ENCODE results near the gene PYGB.

The PYGB gene

DNA sequence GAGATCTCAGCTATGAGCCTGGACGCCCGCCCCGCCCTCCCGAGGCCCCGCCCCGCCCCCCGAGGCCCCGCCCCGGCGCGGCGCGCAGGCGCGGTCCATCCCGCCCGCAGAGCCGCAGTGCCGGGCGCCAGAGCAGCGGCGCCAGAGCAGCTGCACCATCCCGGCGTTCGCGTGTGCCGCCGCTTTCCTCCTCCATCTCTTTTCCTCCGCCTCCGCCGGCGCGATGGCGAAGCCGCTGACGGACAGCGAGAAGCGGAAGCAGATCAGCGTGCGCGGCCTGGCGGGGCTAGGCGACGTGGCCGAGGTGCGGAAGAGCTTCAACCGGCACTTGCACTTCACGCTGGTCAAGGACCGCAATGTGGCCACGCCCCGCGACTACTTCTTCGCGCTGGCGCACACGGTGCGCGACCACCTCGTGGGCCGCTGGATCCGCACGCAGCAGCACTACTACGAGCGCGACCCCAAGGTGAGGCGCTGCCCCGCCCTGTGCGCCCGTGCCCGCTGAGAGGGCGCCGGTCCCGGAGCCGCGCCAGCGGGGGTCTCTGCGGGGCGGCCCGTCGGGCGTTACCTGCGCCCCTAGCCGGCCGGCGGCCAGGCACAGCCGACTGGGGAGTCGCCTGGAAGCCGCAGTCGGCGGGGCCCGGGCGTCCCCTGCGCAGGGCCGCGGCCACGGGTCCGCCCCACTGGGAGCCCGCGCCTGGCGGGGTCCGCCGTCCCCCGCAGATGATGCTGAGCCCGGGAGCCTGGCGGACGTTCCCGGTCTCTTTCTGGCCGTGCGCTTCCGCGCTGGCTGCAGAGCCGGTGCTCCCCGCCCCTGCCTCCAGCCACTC, at the start of gene PYGB:
TSS of gene PYGB (plus strand) at position 130 of the 830 bp plus-strand sequence. CDS start at position 224, 94 bp downstream.
- TF ChIP-seq, protein P1, sequence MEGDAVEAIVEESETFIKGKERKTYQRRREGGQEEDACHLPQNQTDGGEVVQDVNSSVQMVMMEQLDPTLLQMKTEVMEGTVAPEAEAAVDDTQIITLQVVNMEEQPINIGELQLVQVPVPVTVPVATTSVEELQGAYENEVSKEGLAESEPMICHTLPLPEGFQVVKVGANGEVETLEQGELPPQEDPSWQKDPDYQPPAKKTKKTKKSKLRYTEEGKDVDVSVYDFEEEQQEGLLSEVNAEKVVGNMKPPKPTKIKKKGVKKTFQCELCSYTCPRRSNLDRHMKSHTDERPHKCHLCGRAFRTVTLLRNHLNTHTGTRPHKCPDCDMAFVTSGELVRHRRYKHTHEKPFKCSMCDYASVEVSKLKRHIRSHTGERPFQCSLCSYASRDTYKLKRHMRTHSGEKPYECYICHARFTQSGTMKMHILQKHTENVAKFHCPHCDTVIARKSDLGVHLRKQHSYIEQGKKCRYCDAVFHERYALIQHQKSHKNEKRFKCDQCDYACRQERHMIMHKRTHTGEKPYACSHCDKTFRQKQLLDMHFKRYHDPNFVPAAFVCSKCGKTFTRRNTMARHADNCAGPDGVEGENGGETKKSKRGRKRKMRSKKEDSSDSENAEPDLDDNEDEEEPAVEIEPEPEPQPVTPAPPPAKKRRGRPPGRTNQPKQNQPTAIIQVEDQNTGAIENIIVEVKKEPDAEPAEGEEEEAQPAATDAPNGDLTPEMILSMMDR (IDR thresholded peaks at IDR 0.05; ENCODE audit: extremely low read depth, insufficient read depth, missing control alignments) = no peak

DNA sequence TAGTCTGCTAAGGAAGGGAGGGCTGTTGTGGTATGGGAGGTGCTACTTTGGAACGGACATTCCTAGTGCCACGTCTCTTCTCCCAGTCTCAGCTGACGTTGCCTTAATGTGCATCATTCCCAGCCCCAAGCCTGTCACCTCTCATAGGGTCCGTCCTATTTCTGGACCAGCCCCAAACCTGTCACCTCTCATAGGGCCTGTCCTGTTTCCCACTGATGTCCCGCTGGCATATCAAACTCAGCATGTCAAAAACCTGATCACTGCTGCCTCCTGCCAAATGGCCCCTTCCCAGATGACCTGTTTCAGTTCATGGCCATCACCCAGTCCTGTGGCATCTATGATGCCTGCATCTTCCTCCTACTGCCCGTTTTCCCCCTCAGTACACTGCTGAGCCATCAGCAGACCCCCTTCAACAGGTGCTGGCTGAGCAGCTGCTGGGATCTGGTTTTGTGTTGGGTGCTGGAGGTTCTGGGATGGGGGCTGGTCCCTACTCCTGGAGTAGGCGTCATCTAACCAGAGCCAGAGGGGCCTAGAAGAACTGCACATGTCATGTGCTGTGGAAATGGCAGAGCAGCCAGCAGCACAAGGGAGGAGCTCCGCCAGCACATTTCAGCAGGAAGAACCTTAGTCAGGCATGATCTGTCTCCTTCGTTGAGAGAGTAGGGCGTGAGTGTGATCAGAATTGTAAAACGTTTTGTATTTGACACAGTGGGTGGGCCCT, 49.1 kb upstream of the PYGB start:
- DNase-seq (ENCODE audit: low spot score) = no peak
- in situ Hi-C loops (cut with MboI; ENCODE audit: low pct_unique_long_range_greater_than_20kb, low sequenced_read_pairs, unreplicated experiment) = loop anchor here (25.0 kb wide), 1 partner anchor 212 kb away; the partner anchor contains the start of gene APMAP
- TF ChIP-seq, protein P1 (IDR thresholded peaks at IDR 0.05; ENCODE audit: extremely low read depth, insufficient read depth, missing control alignments) = no peak

More for the DNA sequence above, at the start of gene PYGB:
- in situ Hi-C loops (cut with MboI; ENCODE audit: low pct_unique_long_range_greater_than_20kb, low sequenced_read_pairs, unreplicated experiment) = no loop called here
- peak; percentile 98 for DNase-seq (ENCODE audit: low spot score)

DNA sequence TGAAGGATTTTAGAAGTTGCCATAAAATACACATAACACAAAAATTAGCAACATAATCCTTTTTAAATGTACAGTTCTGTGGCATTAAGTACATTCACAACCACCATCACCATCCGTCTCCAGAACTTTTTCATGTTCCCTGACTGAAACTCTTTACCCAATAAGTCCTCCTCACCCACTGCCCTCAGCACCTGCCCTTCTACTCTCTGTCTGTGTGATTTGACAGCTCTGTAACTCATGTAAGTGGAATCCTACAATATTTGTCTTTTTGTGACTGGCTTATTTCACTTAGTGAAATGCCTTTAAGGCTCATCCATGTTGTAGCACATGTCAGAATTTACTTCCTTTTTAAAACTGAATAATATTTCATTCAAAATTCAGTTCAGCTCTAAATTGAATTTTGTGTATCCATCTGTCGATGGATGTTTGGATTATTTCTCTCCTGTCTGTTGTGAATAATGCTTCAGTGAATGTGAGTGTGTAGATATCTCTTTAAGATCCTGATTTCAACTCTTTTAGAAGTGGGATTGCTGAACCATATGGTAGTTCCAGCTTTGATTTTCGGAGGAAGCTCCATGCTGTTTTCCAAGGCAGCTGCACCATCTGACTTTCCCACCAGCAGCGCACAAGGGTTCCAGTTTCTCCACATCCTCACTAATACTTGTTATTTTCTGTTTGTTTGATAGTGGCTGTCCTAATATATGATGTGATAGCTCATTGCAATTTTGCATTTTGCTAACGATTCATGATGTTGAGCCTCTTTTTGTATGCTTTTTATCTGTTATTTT, 48.2 kb upstream of the PYGB start:
- in situ Hi-C loops (cut with MboI; ENCODE audit: low pct_unique_long_range_greater_than_20kb, low sequenced_read_pairs, unreplicated experiment) = loop anchor here (25.0 kb wide), 1 partner anchor 212 kb away; the partner anchor contains the start of gene APMAP
- TF ChIP-seq, protein P1 (IDR thresholded peaks at IDR 0.05; ENCODE audit: extremely low read depth, insufficient read depth, missing control alignments) = no peak
- no peak for DNase-seq (ENCODE audit: low spot score)

DNA sequence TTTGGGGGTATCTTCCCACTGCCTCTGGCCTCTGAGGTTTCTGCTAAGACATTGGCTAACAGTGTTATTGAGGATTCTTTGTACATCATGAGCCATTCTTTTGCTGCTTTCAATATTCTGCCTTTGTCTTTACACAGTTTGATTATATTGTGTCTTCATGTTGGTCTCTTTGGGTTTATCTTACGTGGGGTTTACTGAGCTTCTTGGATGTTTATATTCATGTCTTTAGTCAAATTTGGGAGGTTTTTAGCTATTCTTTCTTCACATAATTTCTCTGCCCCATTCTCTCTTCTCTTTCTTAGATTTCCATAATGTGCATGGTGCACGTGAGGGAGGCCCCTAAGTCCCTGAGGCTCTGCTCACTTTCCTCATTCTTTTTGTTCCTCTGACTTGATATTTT, 44.8 kb upstream of the PYGB start:
- in situ Hi-C loops (cut with MboI; ENCODE audit: low pct_unique_long_range_greater_than_20kb, low sequenced_read_pairs, unreplicated experiment) = no loop called here
- no peak for DNase-seq (ENCODE audit: low spot score)
- TF ChIP-seq, protein P1 (IDR thresholded peaks at IDR 0.05; ENCODE audit: extremely low read depth, insufficient read depth, missing control alignments) = no peak

DNA sequence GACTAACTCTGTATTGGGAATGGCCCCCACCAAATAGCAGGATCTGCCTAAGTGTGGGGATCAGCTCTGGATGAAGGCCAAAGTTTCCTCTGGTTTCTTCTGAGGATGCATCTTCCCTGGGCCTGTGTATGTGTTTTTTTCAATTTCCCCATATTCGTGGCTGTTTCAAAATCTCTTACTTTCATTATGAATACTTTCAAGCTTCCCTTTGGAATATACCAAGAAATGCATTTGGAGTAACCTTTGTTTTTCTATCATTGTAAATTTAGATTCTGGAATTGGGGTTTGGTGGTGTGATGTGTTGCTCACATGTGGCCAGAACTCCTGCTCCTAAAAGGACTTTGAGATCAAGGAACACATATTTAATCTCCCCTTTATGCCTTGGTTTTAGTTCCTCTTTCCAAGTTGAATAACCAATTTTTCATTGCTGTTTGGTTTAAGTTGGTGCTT, 44.0 kb upstream of the PYGB start:
- TF ChIP-seq, protein P1 (IDR thresholded peaks at IDR 0.05; ENCODE audit: extremely low read depth, insufficient read depth, missing control alignments) = no peak
- DNase-seq (ENCODE audit: low spot score) = peak; percentile 20
- in situ Hi-C loops (cut with MboI; ENCODE audit: low pct_unique_long_range_greater_than_20kb, low sequenced_read_pairs, unreplicated experiment) = no loop called here
